LoVo (cell line): ENCODE measurements around the gene PLCL2.
A peak's percentile ranks its signal among the peaks of the same experiment; 100 is the strongest.

Experiments
- DNase-seq: peaks from one replicate; pipeline ENCODE4 v3.0.0-alpha.2; 2016; ENCODE audit warnings: low spot score

The PLCL2 gene

DNA sequence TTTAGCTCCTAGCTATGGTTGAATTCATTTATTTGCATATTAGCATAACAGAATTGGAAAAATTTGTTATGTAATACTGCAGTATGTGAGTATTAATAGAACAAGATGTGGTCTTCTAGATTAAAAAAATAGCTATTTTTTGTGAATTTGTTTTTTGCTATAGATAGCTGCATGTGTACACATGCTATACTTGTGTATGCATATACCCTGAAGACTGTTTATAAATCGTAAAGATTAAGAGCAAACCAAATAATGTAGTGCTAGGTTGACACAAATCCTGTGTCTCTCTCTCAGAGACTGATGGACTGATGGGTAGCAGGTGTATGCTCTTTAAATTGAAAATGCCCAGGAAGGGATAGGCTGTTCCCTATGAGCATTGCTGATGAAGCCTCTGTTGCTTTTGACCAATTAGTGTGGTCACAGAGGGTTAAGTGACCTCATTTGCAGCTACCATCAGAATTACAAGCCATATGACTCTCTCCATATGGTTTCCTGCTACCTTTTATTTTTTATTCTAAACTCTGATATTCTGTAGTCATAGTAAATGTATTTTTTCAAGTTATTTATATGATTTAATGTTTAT, 9.0 kb downstream of the PLCL2 start:
- no peak for DNase-seq

DNA sequence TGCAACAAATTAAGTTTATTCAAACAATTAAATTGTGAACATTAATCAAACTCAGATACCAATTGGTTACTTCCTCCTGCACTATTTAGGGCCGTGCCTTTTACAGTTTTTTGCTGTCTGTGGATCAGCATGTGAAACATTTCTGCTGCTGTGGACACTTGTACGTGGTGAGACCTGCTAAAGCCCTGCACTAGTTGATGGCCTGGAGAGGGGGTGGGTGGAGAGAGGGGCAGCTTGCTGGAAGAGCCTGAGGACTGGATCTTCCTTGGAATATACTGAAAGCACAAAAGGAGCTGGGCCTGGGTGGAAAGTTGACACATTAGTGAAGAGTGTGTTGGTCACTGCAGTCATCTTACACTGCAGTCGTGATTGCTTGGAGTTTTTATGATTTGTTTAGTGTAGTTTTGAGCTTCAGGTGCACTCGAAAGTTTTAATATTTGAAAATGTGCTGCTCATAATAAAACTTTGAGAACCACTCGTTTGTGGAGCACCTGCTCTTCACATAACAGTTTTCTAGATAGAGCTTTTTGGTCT, 11.4 kb downstream of the PLCL2 start:
- no peak for DNase-seq

DNA sequence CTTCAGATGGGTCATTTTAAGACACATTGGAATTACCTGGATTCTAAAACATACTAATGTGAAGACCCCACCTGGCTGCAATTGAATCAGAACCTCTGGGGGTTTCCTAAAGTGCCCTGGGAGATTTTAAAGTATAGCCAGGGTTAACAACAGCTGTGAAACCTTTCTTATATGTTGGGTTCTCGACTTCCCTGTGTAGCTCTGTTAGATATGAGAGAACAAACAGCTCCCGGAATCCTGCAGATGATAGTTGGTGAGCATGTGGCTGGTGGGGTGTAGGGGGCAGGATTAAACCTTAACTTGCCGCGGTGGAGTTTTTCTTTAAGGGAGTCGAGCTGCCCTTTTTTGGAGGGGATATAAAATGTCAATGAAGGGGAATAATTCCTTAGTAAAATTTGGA, 12.1 kb downstream of the PLCL2 start:
- no peak for DNase-seq

DNA sequence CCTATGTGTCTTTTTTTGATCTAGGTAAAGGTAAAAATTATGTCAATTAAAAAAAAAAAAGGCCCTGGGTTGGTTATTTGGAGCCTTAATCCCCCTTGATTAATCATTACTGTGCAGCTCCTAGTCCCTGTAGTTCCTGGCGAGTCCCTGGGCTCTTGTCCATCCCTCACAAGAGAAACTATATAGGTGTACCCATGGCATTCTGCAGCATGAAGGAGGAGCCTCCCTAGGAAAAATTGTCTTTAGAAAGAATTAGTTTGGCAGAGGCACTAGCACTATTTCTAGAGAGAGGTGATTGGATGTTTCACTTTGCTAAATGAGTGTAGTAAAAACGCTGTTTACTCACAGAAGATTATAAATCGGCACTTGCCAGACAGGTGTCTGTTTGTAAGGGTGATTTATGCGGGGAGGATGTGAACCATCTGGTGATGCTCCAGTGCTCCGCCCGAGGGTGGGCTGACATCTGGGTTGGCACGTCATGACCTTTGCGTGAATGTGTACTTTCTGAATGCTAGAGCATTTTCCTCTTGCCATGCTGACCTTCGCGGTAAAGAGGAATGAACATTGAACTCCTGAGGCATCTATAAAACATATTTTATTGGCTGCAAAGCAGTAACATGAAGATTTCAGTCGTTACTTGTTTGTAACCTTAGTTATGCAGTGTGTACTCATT, 12.6 kb downstream of the PLCL2 start:
- DNase-seq: peak; percentile 64

DNA sequence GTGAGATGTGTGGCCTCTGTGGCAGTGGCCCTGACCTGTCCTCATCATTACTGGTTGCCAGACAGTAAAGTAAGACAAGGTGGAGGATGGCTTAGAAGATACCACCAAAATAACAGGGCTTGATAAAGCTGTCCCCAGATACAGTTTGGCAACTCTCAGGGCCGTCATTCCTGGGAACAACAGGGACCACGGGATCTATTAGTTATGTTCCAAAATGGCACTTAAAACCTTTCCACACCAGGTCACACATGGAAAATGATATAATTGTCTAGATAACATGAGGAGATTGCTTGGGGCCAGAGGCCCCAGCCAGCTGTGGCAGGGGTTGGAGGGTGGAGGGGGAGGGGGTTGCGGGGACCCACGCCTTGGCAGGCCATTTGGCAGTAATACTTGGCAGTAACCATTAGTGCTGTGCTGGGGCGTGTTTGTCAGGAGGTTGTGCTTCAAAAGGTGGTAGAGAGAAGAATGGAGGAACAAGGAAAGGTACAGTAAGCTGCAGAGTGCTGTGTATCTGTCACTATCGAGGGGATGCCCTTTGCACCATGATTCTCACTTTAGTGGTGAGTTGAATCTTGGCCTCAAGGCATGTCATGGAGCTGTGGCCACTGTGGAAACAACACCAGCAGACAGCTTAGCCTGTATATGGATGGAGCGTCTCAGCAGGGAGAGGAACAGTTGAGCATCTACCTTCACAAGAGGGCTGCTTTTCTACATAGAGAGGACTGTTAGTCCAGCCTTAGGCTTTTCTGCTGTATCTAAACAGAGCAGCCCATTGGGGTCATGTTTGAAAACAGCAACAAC, 14.0 kb downstream of the PLCL2 start:
- DNase-seq: no peak

DNA sequence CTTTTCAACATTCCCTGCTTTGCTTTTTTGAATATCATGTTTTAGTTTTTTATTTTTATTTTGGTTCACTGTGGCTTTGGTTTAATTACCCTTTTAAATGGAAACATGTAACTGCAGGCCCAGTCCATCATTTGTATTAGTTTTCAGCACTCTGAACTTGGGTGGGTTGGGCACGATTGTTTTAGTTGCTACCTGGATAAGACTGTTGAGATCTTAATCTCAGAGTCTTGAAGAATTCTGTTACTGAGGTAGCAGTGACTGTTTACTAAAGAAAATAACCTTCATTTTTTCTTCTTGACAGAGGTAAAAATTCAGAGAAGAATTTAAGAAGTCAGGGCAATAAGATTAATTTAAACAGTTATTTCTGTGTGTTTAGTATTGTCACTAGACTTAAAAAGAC, 15.2 kb downstream of the PLCL2 start:
- DNase-seq: no peak

DNA sequence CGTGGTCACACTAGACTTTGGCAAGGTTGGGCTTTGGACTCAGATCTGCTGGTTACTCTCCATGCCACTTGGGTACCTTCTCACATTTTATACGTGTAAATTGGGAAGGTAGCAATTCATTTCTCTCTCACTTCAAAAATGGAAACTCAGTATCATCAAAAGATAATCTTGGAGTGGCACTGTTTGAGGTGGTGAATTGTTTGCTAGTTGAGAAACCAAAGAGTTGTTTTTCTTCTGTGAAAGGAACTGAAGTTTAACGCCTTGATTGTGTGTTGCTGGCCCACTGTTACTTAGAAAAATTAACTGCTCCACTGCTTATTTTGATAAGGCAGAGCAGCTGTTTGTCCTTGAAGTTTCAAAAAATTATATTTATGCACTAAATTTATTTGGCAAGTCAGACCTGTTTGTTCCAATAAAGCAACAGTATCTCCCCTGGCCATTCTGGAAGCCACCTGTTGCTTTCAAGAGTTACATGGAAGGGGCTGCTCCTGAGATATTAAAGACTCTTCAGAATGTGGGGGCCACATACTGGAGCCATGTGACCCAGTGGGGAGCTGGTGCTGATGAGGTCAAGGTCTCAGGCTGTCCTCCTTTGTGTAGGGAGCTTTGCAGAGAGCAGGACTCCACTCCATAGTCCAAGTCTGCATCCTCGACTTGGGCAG, 16.2 kb downstream of the PLCL2 start:
- DNase-seq: no peak

DNA sequence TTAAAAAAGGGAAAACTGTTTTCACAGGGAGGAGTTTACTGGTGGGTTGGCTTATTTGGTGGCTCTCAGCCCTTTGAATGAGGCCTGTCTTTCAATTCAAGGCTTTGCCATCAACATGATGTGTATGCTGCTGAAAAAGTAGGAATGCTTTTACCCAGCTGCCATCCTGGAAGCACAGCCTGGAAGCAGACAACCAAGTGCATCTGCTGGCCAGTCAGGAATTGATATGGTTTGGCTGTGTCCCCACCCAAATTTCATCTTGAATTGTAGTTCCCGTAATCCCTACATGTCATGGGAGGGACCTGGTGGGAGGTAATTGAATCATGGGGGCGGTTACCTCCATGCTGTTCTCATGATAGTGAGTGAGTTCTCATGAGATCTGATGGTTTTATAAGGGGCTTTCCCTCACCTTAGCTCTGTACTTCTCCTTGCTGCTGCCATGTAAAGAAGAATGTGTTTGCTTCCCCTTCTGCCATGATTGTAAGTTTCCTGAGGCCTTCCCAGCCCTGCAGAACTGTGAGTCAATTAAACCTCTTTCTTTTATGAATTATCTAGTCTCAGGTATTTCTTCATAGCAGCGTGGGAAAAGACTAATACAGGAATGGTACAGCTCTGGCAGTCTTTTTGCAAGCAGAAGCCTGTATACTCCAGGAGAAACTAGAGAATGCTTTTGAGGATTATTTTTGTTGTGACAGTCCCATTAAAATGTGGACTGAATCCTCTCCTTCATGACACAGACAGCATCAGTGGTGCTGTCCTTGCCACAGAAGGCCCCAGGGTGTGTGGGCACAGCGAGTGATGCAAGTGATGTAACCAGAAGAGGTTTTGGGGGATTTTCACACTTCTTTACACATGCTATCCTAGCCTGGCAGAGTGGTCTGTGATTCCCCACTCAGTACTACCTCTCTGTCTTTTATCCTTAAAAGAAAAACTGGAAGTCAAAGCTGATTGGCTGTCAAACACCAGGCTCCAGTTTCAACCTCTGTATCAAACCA, 20.0 kb downstream of the PLCL2 start:
- DNase-seq: no peak

DNA sequence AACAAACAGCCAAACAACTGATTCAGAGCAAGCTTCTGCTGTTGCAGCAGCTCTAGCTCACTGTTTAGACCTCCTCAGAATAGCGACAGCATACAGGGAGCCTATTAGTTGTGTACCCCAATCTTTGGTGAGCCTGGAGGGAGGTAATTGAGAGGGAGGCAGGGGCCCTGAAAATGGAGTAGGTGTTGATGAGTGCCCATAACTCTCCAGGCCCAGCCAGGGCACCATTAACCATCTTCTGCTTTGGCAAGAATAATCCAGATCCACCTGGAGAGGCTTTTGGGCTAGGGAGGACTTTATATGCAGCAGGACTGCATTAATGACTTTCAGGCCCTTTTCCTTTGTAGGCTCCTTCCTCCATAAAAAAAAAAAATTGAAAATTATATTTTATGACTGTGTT, 20.9 kb downstream of the PLCL2 start:
- DNase-seq: no peak

DNA sequence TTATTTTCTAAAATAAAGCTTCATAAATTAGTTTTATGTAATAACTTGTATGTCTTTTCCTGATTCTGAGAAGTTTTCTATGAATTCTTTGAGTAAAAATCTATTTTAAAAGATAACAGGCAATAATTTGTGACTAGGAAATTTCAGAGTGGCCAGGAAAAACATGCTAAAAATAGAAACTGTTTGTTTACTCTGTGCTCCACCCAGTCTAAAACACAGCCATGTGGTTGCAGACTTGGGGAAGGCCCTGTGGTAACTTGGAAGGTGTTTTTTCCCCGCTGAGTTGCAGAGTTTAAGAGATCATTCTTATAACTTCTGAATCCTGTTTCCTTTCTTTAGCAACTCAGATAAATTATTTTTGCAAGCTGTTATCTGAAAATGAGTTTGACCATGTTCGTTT, 21.9 kb downstream of the PLCL2 start:
- peak; percentile 48 for DNase-seq

DNA sequence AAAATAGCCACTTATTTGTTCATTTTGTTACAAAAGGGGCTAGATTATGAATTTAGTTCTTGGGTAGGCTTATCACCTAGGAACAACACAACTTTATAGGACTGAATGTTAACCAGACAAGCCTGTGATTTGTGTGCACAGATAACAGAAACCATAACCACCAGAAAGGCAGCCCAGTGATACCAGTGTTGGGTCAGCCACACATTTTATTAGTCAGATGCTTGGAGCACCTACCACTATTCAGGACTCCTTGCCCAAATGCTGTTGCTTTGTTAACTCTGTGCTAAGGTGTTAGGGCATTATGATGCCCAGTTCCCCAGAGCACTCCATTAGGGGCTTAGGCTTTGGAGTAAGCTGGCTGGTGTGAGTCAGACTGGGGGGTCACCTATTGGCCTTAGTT, 22.5 kb downstream of the PLCL2 start:
- DNase-seq: no peak

DNA sequence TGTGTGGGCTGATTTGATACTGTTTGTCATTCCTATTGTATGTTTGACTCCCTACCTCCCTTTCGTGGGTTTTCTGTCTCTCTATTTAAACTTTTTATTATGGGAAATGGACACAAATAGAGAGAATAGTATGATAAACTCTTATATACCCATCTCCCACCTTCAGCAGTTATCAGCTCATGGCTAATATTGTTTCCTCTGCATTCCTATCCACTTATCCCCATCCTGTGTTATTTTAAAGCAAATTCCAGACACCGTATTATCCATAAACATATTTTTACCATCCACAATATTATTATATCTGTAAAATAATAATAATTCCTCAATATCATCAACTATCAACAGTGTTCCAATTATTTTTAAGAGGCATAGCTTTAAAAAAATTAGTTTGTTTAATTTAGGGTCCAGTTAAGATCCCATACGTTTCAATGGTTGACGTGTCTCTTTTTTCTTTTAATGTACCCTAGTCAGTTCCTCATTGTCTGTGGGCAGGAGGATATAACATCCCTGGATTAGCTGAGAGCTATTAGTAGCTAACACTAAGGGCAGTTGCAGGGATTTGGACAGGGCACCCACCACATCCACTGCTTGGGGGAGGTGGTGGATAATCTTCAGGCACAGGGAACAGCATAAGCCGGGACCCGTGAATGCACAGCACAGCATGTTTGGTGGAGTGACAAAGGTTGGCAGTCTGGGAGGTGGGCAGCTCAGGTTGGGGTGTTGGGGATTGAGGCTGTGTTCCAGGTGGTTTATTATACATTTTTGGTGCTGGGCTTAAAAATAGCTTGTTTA, 23.5 kb downstream of the PLCL2 start:
- no peak for DNase-seq

DNA sequence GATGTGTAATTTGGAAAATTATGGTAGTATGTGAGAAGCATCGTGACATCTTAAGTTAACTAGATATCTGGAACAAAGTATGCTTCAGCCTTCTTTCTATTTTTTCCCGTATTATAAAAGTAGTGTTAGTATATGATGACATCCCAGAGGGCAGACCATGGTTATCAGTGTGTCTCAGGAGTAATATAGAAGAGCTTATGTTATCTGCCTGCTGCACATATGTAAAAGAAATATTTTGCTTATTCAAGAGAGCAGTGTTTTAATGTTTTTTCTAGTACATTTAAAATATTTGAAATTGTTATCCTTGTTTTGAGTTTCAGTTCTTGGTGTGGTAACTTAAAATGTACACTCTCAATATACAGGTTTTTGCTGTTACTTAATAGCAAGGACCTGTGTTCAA, 24.1 kb downstream of the PLCL2 start:
- DNase-seq: no peak

DNA sequence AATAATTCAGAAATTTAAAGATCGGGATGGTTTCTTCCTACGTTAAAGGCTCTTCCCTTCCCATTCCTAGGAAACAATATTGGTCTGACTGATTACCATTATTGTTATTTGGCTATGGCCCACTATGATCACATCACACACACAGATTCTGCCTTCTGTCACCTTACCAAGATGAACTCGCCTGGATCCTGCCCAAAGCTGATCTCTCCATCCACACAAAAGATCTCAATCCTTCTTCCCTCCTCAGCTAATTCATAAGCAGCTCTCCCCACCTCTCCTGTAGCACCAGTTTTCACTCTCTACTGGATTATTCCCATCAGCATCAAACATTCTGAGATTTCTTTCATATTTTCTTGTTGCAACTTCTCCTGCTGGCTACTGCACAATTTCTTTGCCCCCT, 25.0 kb downstream of the PLCL2 start:
- no peak for DNase-seq

DNA sequence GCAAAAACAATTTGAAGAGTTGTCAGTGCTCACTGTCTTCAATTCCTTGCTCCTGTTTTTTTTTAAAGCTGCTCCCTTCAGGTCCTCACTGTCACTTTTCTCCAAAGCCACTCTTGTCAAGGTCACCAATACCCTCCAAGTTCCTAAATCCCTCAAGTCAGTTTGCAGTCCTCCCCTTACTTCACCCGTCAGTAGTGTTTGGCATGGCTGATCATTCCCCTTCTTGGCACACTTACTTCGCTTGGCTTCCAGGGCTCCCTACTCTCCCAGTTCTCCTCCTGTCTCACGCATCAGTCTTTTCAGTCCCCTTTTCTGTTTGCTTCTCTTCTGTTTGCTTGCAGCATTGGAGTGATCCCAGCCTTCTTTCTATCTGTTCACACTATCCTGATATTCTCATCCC, 25.5 kb downstream of the PLCL2 start:
- no peak for DNase-seq

DNA sequence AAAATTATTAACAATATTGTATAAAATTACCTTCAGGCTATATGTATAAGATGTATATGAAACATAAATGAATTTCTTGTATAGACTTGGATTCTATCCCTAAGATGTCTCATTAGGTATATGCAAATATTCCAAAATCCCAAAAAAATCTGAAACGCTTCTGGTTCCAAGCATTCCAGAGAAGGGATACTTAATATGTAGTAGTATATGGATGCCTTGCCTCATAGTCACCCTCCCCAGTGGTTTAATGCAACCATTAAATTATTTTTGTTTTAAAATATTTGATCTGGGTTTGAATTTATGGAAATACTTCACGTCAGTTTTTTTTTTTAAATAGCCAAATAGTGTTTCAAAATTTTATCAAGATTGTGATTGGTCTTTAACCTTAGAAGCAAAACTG, 27.2 kb downstream of the PLCL2 start:
- DNase-seq: no peak

DNA sequence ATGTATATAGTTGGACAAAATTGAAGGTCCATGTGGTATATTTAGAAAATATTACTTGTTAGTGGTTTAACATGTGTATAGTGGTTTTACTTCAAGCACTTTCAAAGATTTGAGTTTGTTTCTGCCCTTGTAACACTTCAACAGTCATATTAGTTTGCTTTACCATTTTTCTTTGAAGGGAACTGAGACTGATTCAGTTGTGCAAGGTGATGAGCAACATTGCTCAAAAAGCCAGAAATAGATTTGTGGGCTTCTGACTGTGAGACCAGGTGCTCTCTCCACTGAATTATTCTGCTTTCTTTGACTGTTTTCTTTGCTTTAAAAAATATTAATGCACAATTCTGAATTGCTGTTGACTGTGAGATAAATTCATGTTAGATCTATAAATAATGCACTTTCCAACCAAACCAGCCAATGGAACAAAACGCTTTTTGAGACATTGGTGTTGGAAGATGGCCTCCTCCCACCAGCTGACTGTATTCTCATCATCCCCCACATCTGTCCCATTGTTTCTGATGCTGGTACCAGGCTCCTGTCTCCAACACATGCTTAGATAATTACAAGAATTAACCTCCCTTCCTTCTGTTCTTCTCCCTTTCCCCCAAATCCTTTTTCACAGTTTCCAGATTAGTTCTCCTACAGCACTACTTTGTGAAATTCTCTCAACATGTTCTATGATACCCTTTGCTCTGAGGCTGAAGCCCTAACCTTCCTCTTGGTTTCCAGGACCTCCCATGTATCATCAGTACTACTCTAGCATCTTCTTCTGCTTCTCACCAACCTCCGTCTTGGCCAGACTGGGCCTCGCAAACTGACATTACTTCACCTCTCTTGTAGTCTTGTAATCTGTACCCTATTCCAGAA, 27.9 kb downstream of the PLCL2 start:
- DNase-seq: no peak

DNA sequence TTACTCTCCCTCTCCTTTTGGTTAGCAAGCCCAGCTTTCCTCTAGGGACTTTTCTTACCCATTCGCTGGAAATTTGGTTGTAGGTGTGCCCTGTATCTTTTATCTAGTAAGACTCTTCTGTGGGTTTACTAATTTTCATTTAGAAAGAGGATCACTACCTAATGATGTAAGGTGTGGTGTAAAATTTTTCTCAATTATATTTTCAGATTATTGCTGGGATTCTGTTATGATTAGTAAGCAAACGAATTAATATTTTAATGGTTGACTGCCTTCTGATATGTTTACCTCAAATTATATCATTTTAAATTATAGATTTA, 28.5 kb downstream of the PLCL2 start:
- DNase-seq: no peak

DNA sequence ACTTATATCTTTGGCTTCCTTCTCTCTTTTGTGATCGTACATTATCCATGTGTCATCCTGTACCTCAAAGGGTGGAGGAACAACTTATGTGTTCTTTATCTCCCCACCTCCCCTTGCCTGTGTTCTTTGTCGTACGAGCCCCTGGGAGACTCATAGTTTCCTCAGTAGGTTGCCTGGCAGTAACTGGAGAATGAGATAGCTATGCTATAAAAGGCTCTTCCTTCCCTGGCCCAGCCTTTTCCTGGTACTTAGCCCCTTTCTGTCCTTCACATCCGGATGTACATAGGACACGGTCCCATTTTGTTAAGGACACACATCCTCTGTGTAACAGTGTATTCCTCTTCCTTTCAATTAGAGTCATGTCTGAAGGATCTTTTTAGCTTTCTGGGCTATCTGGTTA, 32.1 kb downstream of the PLCL2 start:
- DNase-seq: no peak
